HG03097 (cell line): ENCODE data around the gene ELOA.
"Not testable (repeated sequence)": the region's sequence is repeated elsewhere in the genome, so short reads cannot be mapped to it uniquely, and the experiment has no call there.

Source experiments
- ATAC-seq: cut with Tn5 transposase; IDR thresholded peaks from one replicate; pipeline ENCODE4 v1.9.1; 2021; ENCODE audit not compliant: unreplicated experiment, low FRiP score

The ELOA gene

DNA sequence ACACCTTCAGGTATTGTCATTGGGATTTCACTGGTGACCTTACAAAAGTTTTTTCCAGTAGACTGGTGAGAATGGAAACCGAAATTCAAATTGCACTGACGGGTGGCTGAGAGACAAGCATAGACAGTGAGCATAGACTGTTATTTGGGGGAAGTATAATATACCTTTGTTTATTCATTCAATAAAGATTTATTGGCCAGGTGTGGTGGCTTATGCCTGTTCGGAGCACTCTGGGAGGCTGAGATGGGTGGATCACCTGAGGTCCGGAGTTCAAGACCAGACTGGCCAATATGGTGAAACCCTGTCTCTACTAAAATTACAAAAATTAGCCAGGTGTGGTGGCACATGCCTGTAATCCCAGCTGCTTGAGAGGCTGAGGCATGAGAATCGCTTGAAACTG, 10.0 kb upstream of the ELOA start:
- not testable (repeated sequence) for ATAC-seq

- no peak for ATAC-seq
Observed at GRCh38 chr1:23736437-23737134, 6.7 kb upstream of the ELOA start.

DNA sequence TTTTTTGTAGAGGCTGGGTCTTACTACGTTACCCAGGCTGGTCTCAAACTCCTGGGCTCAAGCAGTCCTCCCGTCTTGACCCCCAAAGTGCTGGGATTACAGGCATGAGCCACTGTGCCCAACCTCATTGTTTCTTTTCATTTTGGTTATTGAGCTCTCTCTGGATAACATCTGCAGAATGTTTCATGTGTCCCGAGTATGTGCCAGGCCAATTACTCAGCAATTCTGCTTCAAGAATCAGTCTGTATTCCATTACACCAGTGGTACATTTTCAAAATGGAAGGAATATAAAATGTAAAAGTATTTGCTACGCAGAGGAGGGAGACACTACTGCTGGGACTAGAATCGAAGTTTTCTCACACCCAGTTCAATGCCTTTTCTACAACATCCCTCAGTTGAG, 1.7 kb upstream of the ELOA start:
- no peak for ATAC-seq

DNA sequence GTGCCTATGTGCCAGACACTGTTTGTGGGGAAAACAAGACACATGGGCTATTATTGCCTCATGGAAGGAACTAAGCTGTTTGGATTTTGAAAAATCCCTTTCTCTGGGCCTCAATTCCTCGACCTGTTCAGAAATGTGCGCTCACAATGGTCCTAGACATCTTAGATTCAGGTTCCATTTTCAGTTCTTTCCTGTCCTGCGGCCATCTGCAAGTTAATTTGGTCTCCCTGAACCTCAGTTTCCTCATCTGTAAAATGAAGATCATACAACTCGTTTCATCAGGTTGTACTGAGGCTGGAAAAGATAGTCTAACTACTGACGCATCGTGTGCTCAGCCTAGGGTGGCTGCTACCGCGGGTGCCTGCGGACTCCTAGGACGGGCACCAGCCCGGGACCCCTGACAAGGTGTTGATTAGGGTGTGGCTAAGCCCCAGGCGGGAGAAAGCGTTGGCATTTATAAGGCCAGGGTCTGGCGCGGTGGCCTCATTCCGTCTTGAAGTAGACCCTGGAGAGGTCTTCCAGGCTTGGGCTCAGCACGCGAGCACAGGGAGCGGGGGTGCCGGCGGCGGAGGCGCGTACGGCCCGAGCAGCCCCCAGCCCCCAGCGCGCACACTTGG, 493 bp upstream of the ELOA start:
- no peak for ATAC-seq

- ATAC-seq = no peak
Observed at GRCh38 chr1:23745515-23745914, 2.2 kb downstream of the ELOA start.

GRCh38 chr1:23748016-23748415, 4.7 kb downstream of the ELOA start:
- ATAC-seq = no peak

- ATAC-seq = no peak
Observed at GRCh38 chr1:23751050-23751814, 8.0 kb downstream of the ELOA start.

GRCh38 chr1:23751815-23752200, 8.5 kb downstream of the ELOA start:
- no peak for ATAC-seq

DNA sequence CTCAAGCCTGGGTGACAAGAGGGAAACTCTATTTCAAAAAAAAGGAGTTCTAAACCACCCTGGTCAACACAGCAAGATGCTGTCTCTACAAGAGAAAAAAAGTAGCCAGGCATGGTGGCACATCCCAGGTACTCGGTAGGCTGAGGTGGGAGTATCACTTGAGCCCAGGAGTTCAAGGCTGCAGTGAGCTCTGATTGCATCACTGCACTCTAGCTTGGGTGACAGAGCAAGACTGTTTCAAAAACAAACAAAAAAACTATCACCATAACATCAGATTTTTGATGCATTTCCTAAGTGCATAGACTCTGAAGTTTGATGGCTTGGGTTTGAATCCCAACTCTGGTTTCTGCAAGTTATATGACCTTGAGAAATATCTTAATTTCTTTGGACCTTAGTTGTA, 9.6 kb downstream of the ELOA start:
- ATAC-seq = no peak

DNA sequence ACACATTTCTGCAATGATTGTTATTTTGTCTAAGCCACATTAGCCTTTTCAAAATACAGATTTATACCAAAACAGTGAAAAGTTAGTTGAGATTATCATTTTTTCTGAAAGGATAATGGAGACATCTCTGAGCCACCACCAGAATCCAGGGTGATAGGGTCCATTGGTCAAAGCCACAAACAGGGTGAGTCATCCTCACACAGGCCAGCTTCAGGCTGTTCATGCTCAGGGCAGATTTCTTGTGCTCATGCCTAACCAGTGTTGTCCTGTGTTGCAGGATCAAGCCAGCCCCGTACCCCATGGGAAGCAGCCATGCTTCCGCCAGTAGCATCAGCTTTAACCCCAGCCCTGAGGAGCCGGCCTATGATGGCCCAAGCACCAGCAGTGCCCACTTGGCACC, 13.4 kb downstream of the ELOA start:
- ATAC-seq = no peak

DNA sequence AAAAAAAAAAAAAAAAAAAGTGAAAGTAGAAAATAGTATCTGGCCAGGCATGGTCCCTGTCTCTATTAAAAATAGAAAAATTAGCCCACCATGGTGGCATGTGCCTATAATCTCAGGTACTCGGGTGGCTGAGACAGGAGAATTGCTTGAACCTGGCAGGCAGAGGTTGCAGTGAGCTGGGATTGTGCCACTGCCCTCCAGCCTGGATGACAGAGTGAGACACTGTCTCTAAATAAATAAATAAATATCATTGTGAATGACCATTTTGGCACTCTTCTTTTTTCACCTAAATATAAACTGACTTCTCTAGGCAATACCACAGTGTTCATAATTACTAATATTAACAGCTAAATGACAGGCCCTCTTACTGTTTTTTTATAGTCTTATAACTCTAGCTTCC, 14.5 kb downstream of the ELOA start:
- ATAC-seq = no peak

DNA sequence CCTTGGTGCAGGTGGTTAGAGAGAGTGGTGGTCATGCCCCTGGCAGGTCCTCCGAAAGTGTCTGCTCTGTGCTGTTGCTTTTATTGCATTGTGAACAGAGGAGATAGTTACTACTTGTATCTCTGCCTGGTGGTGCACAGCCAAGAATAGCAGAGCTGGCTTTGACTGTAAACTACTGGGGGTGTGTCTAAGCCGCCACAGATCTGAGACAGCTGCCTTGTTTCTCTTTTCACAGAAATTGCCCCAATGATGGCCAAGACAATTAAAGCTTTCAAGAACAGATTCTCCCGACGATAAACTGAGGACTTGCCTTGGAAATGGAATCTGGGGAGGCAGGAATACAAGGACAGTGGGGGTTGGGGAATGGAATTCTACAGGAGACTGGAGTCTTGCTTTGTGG, 16.0 kb downstream of the ELOA start:
- no peak for ATAC-seq

- ATAC-seq = no peak
Observed at GRCh38 chr1:23763041-23763577, 19.8 kb downstream of the ELOA start.

DNA sequence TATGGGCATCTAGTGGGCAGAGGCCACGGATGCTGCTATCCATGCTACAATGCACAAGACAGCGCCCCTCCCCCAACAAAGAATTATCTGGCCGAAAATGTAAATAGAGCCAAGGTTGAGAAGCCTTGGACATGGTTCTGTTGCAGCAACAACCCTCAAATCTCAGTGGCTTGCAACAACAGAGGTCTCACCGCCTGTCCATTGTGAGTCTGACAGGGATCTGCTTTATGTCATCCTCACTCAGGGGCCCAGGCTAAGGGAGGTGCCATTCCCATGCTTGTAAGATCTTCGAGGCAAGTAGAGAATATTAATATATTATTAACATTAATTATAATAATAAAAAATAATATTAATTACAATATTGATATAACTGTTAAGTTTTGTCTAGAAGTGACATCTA, 25.5 kb downstream of the ELOA start:
- no peak for ATAC-seq

- no peak for ATAC-seq
Observed at GRCh38 chr1:23772049-23772853, 29.0 kb downstream of the ELOA start.

DNA sequence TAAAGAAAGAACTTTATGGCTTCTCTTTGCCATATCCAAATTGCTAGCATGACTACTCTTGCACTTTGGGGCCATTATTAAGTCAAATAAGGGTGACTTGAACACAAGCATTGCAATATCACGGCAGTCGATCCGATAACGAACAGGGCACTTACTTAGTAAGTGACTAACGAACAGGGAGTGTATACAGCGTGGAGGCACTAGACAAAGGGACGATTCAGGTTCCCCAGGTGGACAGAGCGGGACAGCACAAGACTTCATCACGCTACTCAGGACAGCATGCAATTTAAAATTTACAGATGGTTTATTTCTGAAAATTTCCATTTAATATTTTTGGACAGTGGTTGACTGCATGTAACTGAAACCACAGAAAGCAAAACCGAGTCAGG, 29.6 kb downstream of the ELOA start:
- ATAC-seq = no peak

DNA sequence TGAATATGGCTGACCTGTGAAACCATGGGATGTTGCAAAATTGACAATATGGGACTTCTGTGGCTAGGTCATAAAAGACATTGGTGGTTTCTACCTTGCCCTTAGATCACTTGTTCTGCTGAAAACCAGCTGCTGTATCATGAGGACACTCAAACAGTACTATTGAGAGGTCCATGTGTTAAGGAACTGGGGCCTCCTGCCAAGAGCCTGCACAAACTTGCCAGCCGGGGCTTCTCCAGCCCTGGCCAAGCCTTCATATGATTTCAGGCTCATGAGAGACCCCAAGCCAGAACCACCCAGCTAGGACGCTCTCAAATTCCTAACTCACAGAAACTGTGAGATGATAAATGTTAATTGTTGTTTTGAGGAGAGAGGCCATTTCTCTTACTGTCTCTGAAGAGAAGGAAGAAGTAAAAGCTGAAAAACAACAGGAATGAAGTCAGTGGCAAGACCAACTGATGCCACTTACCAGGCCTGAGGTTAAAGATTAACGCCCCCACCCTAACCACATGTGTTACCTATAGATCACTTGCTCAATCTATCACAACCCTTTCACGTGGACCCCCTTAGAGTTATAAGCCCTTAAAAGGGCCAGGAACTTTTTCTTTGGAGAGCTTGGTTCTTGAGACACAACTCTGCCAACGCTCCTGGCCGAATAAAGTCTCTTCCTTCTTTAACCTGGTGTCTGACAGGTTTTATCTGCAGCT, 31.1 kb downstream of the ELOA start:
- ATAC-seq = no peak

DNA sequence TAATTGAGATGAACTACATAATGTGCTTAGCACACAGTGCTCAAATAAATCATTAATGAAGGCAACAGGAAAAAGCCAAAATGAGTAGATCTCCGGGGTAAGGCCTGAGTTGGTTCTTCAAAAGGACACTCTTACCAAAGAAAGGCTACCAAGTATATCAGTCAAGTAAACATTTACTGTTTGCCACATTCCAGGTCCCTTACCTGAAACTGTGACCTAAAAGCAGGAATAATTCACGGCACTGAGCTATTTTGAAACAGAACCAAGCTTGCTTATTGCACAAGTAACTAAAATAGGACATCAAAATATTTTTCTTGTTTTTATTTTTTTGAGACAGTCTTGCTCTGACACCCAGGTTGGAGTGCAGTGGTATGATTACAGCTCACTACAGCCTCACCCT, 32.9 kb downstream of the ELOA start:
- ATAC-seq = no peak

DNA sequence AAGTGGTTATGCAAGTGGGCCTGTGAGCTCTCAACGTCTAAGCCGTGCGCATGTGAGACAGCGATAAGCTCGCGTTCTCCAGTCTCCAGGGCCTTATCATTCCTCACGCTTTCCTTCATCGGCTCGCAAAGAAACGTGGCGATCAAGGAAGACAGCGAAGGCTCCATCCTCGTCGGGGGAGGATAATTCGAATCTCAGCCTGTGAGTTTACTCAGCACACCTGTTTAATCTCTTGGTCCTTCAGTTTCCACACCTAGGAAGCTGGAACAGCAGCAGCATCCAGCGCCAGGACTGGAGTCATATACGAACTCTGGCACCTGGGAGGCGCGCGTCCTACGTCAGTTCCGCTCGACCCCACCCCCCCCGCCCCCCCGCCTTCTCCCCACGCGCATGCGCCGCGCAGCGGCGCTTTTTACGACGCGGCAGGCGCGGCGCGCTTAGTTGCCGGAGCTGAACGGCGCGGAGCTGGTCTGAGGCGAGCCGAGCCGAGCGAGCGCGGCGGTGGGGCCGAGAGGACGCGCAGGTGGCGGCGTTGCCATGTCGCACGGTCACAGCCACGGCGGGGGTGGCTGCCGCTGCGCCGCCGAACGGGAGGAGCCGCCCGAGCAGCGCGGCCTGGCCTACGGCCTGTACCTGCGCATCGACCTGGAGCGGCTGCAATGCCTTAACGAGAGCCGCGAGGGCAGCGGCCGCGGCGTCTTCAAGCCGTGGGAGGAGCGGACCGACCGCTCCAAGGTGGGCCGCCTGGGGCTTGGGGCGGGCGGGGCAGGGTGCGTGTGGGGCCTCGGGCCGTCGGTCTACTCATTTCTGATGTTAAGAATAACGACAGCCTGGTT, 34.9 kb downstream of the ELOA start, which contains the start of gene PITHD1:
PITHD1 (plus strand) TSS at position 440 of the 836 bp plus-strand sequence; CDS start at position 538, 98 bp downstream.
- ATAC-seq = peak; percentile 52
